RWPE1 (cell line): ENCODE measurements around the gene WDR7.

Source experiments
- CTCF ChIA-PET: fragments of 350-600 bp; sonication (Branson Sonifier 250); formaldehyde crosslinking; extraction: SDS; loops from one replicate; lab custom pipeline; 2021; lab: Yijun Ruan, JAX
- POLR2A ChIA-PET: fragments of 400-600 bp; formaldehyde crosslinking; extraction: SDS; loops from one replicate; lab custom pipeline; 2020; ENCODE audit warnings: antibody characterized with exemption; ENCODE audit not compliant: low non-redundant PET; lab: Yijun Ruan, JAX
- DNase-seq: peaks from one replicate; pipeline ENCODE4 v3.0.0; 2012; ENCODE audit warnings: low spot score
- H3K27ac ChIP-seq: fragments of 450-650 bp; 2 replicates; pipeline ENCODE4 v1.5.1; 2017
- TF ChIP-seq, protein P1 (sequence below): fragments of 450-650 bp; conservative IDR thresholded peaks from 2 replicates; pipeline ENCODE4 v1.5.1; 2017; ENCODE audit warnings: low read depth, mild to moderate bottlenecking

The WDR7 gene

DNA sequence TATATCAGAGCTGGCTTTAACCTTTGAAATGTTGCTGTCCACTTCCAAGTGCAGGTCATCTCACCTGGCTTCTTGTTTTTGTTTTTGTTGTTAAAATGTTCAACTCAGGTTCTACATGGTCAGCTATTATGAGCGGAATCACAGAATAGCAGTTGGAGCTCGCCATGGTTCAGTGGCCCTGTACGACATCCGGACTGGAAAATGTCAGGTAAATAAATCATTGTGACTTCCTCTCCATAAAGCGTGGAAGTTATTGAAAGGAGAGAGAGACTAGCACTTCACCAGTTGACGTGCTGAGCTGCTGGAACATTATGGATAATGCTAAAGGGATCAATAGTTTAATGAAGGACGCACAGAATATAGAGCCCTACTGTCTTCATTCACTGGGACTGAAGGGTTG, 311.2 kb downstream of the WDR7 start:
- H3K27ac ChIP-seq, result no peak overlapping the region
- TF ChIP-seq, protein P1, sequence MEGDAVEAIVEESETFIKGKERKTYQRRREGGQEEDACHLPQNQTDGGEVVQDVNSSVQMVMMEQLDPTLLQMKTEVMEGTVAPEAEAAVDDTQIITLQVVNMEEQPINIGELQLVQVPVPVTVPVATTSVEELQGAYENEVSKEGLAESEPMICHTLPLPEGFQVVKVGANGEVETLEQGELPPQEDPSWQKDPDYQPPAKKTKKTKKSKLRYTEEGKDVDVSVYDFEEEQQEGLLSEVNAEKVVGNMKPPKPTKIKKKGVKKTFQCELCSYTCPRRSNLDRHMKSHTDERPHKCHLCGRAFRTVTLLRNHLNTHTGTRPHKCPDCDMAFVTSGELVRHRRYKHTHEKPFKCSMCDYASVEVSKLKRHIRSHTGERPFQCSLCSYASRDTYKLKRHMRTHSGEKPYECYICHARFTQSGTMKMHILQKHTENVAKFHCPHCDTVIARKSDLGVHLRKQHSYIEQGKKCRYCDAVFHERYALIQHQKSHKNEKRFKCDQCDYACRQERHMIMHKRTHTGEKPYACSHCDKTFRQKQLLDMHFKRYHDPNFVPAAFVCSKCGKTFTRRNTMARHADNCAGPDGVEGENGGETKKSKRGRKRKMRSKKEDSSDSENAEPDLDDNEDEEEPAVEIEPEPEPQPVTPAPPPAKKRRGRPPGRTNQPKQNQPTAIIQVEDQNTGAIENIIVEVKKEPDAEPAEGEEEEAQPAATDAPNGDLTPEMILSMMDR, result no peak
- POLR2A ChIA-PET, result no interaction called here
- CTCF ChIA-PET, result interaction anchor here (0.7 kb wide), 1 partner anchor 1026 kb away, joined by 4 read pairs; no protein-coding TSS in a partner anchor
- no peak for DNase-seq

DNA sequence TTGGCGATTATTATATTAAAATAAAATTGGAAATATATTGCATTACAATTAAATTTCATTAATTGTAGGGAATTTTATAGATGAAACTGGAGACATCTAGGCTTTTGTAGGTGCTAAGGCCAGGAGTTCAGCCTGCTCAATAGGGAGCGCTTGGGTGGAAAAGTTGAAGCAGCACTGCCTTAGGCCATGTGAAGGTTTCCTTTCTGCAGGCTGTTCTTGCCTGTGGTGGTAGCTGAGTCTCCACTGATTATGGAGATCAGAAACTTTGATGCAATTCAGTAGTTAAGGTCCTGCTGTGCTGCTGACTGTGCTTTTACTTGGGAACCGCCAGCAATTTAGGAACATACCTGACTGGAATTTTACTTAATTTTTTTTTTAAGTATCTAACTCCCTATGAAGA, 315.9 kb downstream of the WDR7 start:
- no peak for DNase-seq
- TF ChIP-seq, protein P1, result no peak
- CTCF ChIA-PET, result no interaction called here
- H3K27ac ChIP-seq, result no peak overlapping the region
- POLR2A ChIA-PET, result no interaction called here

DNA sequence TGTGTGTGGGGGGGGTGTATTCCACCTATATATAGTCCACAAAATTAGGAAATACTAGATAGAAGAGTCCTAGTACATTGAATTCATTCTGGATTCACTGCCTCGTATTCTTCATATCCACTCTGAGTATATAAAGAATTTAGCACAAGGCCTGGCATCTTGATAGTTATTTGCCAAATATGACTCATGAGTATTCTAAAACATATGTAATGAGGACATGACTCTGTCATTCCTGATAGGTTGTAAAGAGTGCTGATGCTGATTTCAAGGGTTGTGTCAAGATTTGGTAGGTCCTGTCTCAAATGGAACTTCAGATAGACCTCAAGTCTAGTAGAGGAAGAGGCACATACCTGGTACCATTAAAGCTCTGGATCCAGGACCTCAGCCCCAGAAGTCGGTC, 322.3 kb downstream of the WDR7 start:
- ChIA-PET POLR2A (no interaction called here), CTCF (no interaction called here)
- TF ChIP-seq, protein P1, result no peak
- H3K27ac ChIP-seq, result no peak overlapping the region
- no peak for DNase-seq

DNA sequence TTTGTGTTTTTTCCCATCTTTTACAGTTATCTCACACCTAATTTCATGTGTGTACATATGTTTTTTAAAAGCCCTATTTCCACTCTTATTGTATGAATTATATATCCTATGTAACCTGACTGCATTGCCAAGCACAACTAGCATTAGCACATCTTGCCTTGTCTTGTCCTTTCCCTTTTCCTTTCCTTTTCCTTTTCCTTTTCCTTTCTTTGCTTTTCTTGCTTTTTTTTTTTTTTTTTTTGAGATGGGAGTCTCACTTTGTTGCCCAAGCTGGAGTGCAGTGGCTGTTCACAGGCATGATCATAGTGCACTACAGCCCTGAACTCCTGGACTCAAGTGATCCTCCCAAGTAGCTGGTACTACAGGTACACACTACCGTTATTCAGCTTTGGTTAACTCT, 323.0 kb downstream of the WDR7 start:
- TF ChIP-seq, protein P1, result no peak
- DNase-seq, result no peak
- no peak overlapping the region for H3K27ac ChIP-seq
- CTCF ChIA-PET, result no interaction called here
- POLR2A ChIA-PET, result no interaction called here

DNA sequence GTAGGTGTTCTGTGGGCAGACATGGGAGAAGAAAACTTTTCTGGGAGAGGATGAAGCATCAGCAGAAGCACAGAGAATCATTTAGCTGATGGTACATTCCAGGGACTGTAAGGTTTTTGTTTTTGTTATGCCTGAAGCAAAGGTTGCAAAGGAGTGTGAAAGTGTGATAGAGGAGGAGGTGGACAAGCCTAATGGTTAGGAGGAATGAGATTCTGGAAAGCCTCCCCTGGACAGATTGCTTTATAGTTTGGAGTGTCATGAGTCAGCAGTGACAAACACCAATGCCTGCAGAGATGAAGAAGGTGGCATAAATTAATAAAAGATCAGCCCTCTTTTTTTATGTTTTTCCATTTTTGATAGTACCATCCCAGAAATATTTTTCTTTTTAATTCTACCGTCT, 324.1 kb downstream of the WDR7 start:
- DNase-seq, result no peak
- H3K27ac ChIP-seq, result no peak overlapping the region
- TF ChIP-seq, protein P1, result no peak
- CTCF ChIA-PET, result interaction anchor here (0.7 kb wide), 1 partner anchor 40 kb away, joined by 3 read pairs; no protein-coding TSS in a partner anchor
- POLR2A ChIA-PET, result no interaction called here

DNA sequence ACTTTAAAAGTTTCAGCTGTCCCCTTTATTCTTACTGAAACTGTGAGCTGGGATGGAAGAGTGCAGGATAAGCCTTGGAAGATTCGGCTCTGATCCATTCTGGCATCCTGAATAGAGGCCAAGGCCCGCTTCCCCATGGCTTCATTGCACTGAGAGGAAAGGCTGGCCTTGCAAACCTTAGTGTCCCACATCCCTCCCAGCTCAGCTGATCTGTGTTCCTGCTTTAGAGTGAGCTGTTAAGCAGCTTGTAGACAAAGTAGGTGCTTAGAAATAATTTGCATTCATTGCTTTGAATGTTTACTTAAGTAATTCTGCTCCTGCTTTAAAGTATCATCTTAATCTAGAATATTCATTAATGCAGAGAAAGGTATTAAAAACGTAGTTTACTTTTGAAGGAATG, 326.1 kb downstream of the WDR7 start:
- TF ChIP-seq, protein P1, result no peak

More for the DNA sequence above, 326.1 kb downstream of the WDR7 start:
- DNase-seq, result no peak
- ChIA-PET POLR2A (no interaction called here), CTCF (no interaction called here)
- no peak overlapping the region for H3K27ac ChIP-seq
